Activated CD4-positive, alpha-beta T cell treated with anti-CD3 and anti-CD28 coated beads, Interleukin-2, amount 50 U/mL, for 24 hours (primary cell): ENCODE data around the gene AP4S1.
"Not testable (repeated sequence)": the region's sequence is repeated elsewhere in the genome, so short reads cannot be mapped to it uniquely, and the experiment has no call there.

Source experiments
- DNase-seq, 2 donors: peaks; one replicate each; pipeline ENCODE4 v3.0.0-alpha.2; 2020; ENCODE audit warnings: low read depth in 1 of 2, low spot score in 1 of 2

AP4S1 gene

DNA sequence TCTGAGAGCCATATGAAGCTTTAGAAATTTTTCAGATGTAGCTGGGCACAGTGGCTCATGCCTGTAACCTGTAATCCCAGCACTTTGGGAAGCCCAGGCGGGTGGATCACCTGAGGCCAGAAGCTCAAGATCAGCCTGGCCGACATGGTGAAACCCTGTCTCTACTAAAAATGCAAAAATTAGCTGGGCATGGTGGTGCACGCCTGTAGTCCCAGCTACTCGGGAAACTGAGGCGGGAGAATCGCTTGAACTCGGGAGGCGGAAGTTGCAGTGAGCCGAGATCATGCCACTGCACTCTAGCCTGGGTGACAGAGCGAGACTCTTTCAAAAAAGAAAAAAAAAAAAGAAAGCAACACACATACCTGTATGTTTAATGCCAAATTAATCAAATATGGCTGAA lies 17.4 kb downstream of the AP4S1 start:
- DNase-seq, result not testable (repeated sequence)

GRCh38 chr14:31043379-31043778 lies 17.9 kb downstream of the AP4S1 start:
- no peak for DNase-seq

GRCh38 chr14:31045501-31046080 lies 20.1 kb downstream of the AP4S1 start:
- no peak for DNase-seq

- no peak for DNase-seq
Observed at GRCh38 chr14:31047503-31047902, 22.1 kb downstream of the AP4S1 start.

GRCh38 chr14:31051023-31051422 lies 25.6 kb downstream of the AP4S1 start:
- no peak for DNase-seq

GRCh38 chr14:31051511-31051910 lies 26.1 kb downstream of the AP4S1 start:
- DNase-seq, result no peak

DNA sequence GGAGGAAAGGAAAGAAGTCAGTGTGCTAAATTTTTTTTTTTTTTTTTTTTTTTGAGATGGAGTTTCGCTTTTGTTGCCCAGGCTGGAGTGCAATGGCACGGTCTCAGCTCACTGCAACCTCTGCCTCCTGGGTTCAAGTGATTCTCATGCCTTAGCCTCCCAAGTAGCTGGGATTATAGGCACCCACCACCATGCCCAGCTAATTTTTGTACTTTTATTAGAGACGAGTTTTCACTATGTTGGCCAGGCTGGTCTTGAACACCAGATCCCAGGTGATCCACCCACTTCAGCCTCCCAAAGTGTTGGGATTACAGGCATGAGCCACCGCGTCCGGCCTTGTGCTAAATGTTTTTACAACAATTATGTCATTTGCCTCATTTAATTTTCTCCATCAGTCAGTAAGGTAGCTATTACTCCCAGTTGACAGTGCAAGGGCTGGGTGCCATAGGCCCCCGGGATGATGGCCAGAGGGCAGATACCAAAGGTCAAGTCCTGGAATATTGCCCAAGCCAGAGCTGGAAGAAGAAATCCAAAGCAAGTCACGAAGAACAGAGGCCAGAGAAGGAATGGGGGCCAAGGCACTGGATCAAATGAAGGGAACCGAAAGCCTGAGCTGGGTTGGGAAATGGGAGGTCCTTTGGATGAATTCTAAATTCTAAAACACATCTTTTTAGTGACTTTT lies 27.6 kb downstream of the AP4S1 start:
- DNase-seq, result not testable (repeated sequence)

GRCh38 chr14:31057035-31057434 lies 31.6 kb downstream of the AP4S1 start:
- DNase-seq, result no peak

- DNase-seq, result no peak
Observed at GRCh38 chr14:31057701-31058364, 32.4 kb downstream of the AP4S1 start.

DNA sequence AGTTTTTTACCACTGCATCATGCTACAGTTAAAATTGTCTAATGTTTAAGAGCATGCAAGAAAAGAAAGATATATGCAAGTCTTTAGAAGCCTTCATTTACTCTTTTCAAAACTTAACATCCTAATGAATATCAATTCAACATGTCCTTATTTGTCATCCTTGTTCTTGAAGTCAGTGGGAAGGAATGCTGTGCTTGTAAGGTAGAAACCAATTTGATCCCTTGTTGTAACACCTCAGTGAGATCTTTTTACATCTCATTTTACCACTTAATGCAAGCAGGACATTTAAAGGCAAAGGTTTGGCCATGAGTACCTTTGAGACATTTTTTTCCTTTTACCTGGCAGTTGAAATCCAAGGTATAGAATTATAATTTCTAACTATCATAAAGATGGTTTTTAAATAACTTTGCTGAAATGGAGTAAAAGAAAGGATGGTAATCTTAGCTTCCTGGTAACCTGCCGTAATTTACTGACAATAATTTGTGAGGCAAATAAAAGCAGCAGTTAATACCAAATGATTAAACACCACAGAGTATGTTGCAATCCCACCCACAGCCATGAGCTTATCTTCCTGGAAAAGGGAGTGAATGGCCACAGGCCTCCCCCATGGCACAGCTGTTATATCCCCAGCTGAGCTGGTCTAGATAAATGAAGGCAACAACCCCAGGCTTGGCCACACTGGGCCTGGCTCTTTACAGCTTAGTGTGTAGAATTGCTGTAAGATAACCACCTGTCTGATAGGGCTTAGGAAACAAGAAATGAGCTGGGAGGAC lies 33.9 kb downstream of the AP4S1 start:
- DNase-seq, result no peak

DNA sequence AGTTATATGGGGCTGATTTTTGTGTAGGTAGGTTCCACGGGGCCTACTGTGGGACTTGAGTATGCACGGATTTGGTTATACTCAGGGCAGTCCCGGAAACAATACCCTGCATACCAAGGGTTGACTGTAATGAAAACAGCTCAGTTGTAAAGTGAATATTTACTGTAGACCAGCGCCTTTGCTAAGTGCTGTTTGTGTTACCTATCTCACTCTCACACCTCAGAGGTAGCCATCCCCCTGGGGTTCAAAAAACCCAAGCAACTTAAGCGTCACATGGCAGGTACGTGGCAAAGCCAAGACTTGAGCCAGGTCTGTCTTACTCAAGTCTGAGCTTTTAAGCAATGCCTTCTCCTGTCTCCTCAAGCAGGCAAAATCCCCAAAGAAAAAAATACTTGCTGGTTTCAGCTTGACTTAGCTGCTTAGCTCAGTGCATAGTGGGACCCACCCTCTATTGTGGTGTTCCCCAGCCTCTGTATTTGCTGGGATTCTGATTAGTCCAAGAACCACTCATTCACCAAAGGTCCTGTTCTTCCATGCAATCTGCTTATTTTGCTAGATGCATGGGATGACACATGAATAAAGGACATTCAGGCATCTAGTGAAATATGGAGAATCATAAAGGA lies 34.9 kb downstream of the AP4S1 start:
- no peak for DNase-seq

DNA sequence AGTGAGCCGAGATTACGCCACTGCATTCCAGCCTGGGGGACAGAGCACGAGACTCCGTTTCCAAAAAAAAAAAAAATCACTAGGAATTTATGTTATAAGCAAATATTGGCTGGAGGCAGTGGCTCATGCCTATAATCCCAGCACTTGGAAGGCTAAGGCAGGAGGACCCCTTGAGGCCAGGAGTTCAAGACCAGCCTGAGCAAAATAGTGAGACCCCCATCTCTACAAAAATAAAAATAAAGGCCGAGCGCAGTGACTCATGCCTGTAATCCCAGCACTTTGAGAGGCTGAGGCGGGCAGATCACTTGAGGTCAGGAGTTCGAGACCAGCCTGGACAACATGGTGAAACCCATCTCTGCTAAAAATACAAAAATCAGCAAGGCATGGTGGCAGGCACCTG lies 37.5 kb downstream of the AP4S1 start:
- not testable (repeated sequence) for DNase-seq

DNA sequence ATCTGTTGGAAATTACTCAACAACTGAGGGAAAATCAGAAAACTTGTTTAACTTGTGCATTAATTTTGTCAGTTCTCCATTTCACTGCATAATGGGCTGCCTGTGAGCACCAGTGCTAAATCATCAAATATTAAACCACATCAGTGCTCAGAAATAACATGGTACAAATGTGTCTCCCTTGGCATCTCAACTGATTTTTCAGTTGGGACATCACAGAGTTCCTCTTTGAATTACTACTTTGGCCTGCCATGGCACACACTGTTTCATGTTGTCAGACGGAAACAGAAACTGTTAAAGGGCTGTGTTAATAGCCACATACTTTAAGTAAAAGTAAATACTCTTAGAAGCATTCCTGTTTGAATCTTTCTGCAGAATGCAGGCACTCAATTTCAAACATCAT lies 42.8 kb downstream of the AP4S1 start:
- no peak for DNase-seq

DNA sequence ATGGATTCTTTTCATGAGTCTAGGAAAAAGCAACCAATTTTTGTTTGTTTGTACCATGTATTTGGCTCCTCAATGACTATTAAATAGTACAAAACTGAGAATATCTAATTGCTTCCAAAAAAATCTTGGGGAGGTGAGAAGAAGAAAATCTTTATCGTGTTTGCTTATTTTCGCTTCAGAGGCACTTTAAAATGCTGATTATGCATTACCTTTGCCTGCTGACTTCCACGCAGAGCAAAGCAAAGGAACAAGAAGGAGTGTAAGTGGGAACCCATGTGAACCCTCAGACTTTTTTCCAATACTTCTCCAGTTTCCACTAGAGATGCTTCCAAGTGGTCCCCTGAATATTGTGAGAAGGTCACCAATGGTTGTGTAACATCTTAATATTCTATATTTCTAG lies 43.9 kb downstream of the AP4S1 start:
- DNase-seq, result no peak

DNA sequence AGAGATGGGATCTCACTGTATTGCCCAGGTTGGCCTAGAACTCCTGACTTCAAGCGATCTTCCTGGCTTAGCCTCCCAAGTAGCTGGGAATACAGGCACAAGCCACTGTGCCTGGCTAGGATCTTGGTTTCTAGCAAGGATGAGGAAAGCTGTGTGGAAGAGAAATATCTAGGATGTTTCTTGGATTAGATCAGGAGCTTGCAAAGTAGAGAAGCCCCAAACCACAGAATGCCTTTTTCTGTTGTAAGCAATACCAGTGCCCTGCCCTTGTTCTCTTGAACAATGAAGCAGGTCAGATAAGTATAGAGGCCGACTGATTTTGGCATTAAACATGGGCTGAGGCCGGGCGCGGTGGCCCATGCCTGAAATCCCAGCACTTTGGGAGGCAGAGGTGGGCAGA lies 45.0 kb downstream of the AP4S1 start:
- no peak for DNase-seq

DNA sequence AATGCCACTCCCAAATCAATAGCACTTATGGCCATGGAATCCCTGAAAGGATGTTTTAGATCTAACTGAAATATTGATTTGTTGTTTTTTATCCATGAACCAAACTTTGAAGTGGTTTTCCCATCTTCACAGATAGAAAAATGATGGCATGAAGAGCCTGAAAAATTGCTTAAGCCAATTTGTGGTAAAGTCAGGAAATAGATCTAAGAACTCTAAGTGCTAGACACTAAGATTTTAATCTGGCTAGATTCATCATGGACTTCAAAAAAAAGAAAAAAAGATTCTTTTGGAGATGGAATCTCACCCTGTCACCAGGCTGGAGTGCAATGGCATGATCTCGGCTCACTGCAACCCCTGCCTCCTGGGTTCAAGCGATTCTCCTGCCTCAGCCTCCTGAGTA lies 45.7 kb downstream of the AP4S1 start:
- no peak for DNase-seq

- DNase-seq, result no peak
Observed at GRCh38 chr14:31075144-31075543, 49.7 kb downstream of the AP4S1 start.

DNA sequence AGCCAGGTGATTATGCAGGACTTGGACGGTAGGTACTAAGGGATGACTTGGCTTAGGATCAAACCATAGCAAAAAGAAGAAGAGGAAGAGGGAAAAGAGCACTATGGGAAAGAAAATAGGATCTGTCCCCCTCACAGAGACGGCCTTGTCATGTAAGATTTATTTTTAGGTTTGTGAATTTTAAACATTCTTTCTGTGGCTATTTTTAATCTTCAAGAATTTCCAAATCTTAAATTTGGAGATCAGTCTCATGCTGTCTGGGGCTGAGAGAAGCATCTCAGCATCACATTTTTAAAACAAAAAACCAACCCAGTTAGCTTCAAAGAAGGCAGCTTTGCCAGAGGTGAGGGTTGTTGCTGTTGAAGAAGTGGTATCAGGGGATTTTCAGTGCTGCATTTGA lies 53.3 kb downstream of the AP4S1 start:
- no peak for DNase-seq

- no peak for DNase-seq
Observed at GRCh38 chr14:31080056-31080455, 54.6 kb downstream of the AP4S1 start.

DNA sequence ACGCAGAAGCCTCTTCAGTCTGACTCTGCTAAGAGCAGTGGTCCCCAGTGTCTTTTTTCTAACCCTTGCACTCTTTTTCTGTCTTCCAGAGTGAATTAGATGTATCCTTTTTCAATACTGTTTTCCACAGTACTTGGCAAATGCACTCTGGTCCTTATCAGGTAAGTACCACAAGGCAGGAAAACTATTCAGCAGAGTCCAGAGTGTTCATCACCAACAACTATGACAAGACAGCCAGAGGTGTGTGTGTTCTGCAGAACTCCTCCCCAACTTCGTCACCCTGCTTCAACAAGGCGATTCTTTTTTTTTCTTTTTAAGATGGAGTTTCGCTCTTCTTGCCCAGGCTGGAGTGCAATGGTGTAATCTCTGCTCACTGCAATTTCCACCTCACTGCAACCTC lies 55.0 kb downstream of the AP4S1 start:
- no peak for DNase-seq

- DNase-seq, result no peak
Observed at GRCh38 chr14:31083781-31084180, 58.3 kb downstream of the AP4S1 start.
